HepG2 (cell line): ENCODE measurements around the gene ERFL. TPM values are rescaled to one million over a fixed set of nuclear protein-coding genes. Genes with fewer than 3 reads are reported as not detected.

Experiments used
- AGO1 ChIP-seq: fragments of 200-400 bp; formaldehyde crosslinking; IDR thresholded peaks from 2 replicates; pipeline ENCODE4 v1.6.1; 2017; ENCODE audit warnings: mild to moderate bottlenecking, low read depth, low read length, moderate library complexity; ENCODE audit not compliant: poor library complexity, severe bottlenecking
- CCDC6 ChIP-seq: sonication (generic); formaldehyde crosslinking; IDR thresholded peaks from 2 replicates; pipeline ENCODE4 v1.8.1; 2022; ENCODE audit warnings: mild to moderate bottlenecking, missing genetic modification reagents, moderate library complexity
- CERS6 ChIP-seq: sonication (generic); formaldehyde crosslinking; IDR thresholded peaks from 2 replicates; pipeline ENCODE4 v1.5.0; 2020; ENCODE audit warnings: missing genetic modification reagents
- EHMT2 ChIP-seq: fragments of 200-600 bp; sonication (generic); IDR thresholded peaks from 2 replicates; pipeline ENCODE4 v1.7.0; 2017; ENCODE audit warnings: antibody characterized with exemption, low read depth, low read length, borderline replicate concordance
- GTF2F1 ChIP-seq: fragments of 150-350 bp; IDR thresholded peaks from 2 replicates; pipeline ENCODE4 v1.6.1; 2014; ENCODE audit warnings: low read length
- HMGXB4 ChIP-seq, 2 experiments: sonication (generic) in 1 of 2; formaldehyde crosslinking in 1 of 2; IDR thresholded peaks; 2 replicates each; pipeline versions ENCODE4 v1.4.0 to v1.6.1; 2018 to 2020; ENCODE audit warnings: missing genetic modification reagents in 2 of 2, borderline replicate concordance in 1 of 2, low read depth in 1 of 2, mild to moderate bottlenecking in 1 of 2, missing biosample characterization in 1 of 2
- JUNB ChIP-seq: sonication (generic); formaldehyde crosslinking; IDR thresholded peaks from 2 replicates; pipeline ENCODE4 v1.8.0; 2022; ENCODE audit warnings: missing genetic modification reagents, mild to moderate bottlenecking, borderline replicate concordance
- KLF9 ChIP-seq: IDR thresholded peaks from 2 replicates; pipeline ENCODE4 v1.6.1; 2016; ENCODE audit warnings: low read depth
- MIXL1 ChIP-seq: IDR thresholded peaks from 2 replicates; pipeline ENCODE4 v1.6.1; 2016
- SIN3A ChIP-seq: IDR thresholded peaks from 2 replicates; pipeline ENCODE4 v1.6.1; 2011; ENCODE audit warnings: low read depth, mild to moderate bottlenecking, control low read depth, low read length, borderline replicate concordance
- SNAPC2 ChIP-seq: sonication (generic); formaldehyde crosslinking; IDR thresholded peaks from 2 replicates; pipeline ENCODE4 v1.8.1; 2022; ENCODE audit warnings: mild to moderate bottlenecking, missing genetic modification reagents
- SP140L ChIP-seq: sonication (generic); formaldehyde crosslinking; IDR thresholded peaks from 2 replicates; pipeline ENCODE4 v1.4.0; 2020; ENCODE audit warnings: missing genetic modification reagents, borderline replicate concordance
- TCF7 ChIP-seq: sonication (generic); IDR thresholded peaks from 2 replicates; pipeline ENCODE4 v1.6.1; 2016; ENCODE audit warnings: antibody characterized with exemption, low read depth
- ZBTB1 ChIP-seq: sonication (generic); formaldehyde crosslinking; IDR thresholded peaks from 2 replicates; pipeline ENCODE4 v1.4.0; 2020; ENCODE audit warnings: missing genetic modification reagents, borderline replicate concordance
- ZBTB49 ChIP-seq: sonication (generic); formaldehyde crosslinking; IDR thresholded peaks from 2 replicates; pipeline ENCODE4 v1.4.0; 2020; ENCODE audit warnings: missing genetic modification reagents, borderline replicate concordance
- ZFP41 ChIP-seq: sonication (generic); formaldehyde crosslinking; IDR thresholded peaks from 2 replicates; pipeline ENCODE4 v1.4.0; 2020; ENCODE audit warnings: mild to moderate bottlenecking, missing genetic modification reagents, borderline replicate concordance
- ZNF20 ChIP-seq: sonication (generic); formaldehyde crosslinking; IDR thresholded peaks from 2 replicates; pipeline ENCODE4 v1.4.0; 2020; ENCODE audit warnings: mild to moderate bottlenecking, moderate library complexity, missing genetic modification reagents
- ZNF33A ChIP-seq: sonication (generic); formaldehyde crosslinking; IDR thresholded peaks from 2 replicates; pipeline ENCODE4 v1.5.1; 2020; ENCODE audit warnings: missing genetic modification reagents, mild to moderate bottlenecking, moderate library complexity, borderline replicate concordance
- ZNF354B ChIP-seq: sonication (generic); formaldehyde crosslinking; IDR thresholded peaks from 2 replicates; pipeline ENCODE4 v1.8.0; 2022; ENCODE audit warnings: mild to moderate bottlenecking, missing genetic modification reagents
- ZNF558 ChIP-seq: sonication (generic); formaldehyde crosslinking; IDR thresholded peaks from 2 replicates; pipeline ENCODE4 v1.9.0; 2022; ENCODE audit warnings: mild to moderate bottlenecking, missing genetic modification reagents, borderline replicate concordance
- ZNF746 ChIP-seq: sonication (generic); formaldehyde crosslinking; IDR thresholded peaks from 2 replicates; pipeline ENCODE4 v1.8.0; 2022; ENCODE audit warnings: mild to moderate bottlenecking, missing genetic modification reagents
- ZNF747 ChIP-seq: sonication (generic); formaldehyde crosslinking; IDR thresholded peaks from 2 replicates; pipeline ENCODE4 v1.8.1; 2023; ENCODE audit warnings: missing genetic modification reagents, mild to moderate bottlenecking, borderline replicate concordance
- ZNF841 ChIP-seq: sonication (generic); formaldehyde crosslinking; IDR thresholded peaks from 2 replicates; pipeline ENCODE4 v1.8.1; 2023; ENCODE audit warnings: missing genetic modification reagents, borderline replicate concordance
- polyA plus RNA-seq, 8 experiments: library from polyadenylated mRNA; depleted of rRNA in 3 of 8; stranded (reverse) in 7 of 8; unstranded in 1 of 8; fragments of >200 nt; fragmentation: Illumina TruSeq in 4 of 8; extraction: Trizol in 4 of 8; gene quantifications; 2 replicates each; pipeline versions ENCODE4 v1.2.1 to v1.2.3, GENCODE V29; 2011 to 2016; ENCODE audit warnings: low read depth in 4 of 8, missing spikeins in 1 of 8, mixed read lengths in 1 of 8; ENCODE audit not compliant: insufficient read depth in 1 of 8
- total RNA-seq, 5 experiments: library from RNA; depleted of rRNA; stranded (reverse); fragments of >200 nt; fragmentation: Illumina TruSeq; extraction: Trizol; gene quantifications; 2 replicates each; pipeline ENCODE4 v1.2.3, GENCODE V29; 2016; ENCODE audit warnings: low read depth in 1 of 5
- TF ChIP-seq, protein P1 (sequence below): sonication (generic); formaldehyde crosslinking; IDR thresholded peaks from 2 replicates; pipeline ENCODE4 v1.5.1; 2020; ENCODE audit warnings: missing genetic modification reagents, mild to moderate bottlenecking, borderline replicate concordance

The ERFL gene
- total and polyA plus RNA-seq, 2 of the 13 experiments (the other 11 are each of a cell fraction or from before 2014, with no cell fraction given) = not detected

GRCh38 chr19:41859618-41860418 lies 68.4 kb downstream of the ERFL start, which contains the start of gene RPS19 (continued):
- TF ChIP-seq ZNF20 (no peak; the same call in 1 of the 2 replicates), ZBTB1 (CRISPR knock-in tag) (no peak), CERS6 (CRISPR knock-in tag) (0 out of 2 replicates have a peak, but pooled peaks have one; percentile 31), TCF7 (no peak), ZNF841 (no peak), ZFP41 (CRISPR knock-in tag) (no peak), ZNF33A (CRISPR knock-in tag) (no peak), SP140L (no peak), CCDC6 (no peak; the same call in 1 of the 2 replicates), JUNB (no peak), ZNF354B (CRISPR knock-in tag) (no peak), SNAPC2 (CRISPR knock-in tag) (peak; percentile 89; the same call in 1 of the 2 replicates), MIXL1 (0 out of 2 replicates have a peak, but pooled peaks have one; percentile 16), GTF2F1 (peak; percentile 77), EHMT2 (no peak), ZBTB49 (no peak), ZNF558 (CRISPR knock-in tag) (0 out of 2 replicates have a peak, but pooled peaks have one; percentile 83), ZNF747 (CRISPR knock-in tag) (peak; percentile 86), SIN3A (peak; percentile 93; the same call in 1 of the 2 replicates), KLF9 (CRISPR knock-in tag) (no peak; the same call in 1 of the 2 replicates), AGO1 (no peak), ZNF746 (CRISPR knock-in tag) (peak; percentile 82), HMGXB4 (CRISPR knock-in tag; IDR thresholded peaks at IDR 0.05; ENCODE audit: borderline replicate concordance in 1 of 2, low read depth in 1 of 2) (peak in 1 of 2 experiments; percentile 60; a peak in 3 of 4 replicates)
- TF ChIP-seq, protein P1, sequence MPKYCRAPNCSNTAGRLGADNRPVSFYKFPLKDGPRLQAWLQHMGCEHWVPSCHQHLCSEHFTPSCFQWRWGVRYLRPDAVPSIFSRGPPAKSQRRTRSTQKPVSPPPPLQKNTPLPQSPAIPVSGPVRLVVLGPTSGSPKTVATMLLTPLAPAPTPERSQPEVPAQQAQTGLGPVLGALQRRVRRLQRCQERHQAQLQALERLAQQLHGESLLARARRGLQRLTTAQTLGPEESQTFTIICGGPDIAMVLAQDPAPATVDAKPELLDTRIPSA = no peak
